ENCODE results near the gene BRMS1. TPM values are rescaled to one million over a fixed set of nuclear protein-coding genes. Genes with fewer than 3 reads are reported as not detected.

Gene BRMS1
- total RNA-seq, 1 donor from 2014 or later: 32.1 TPM

DNA sequence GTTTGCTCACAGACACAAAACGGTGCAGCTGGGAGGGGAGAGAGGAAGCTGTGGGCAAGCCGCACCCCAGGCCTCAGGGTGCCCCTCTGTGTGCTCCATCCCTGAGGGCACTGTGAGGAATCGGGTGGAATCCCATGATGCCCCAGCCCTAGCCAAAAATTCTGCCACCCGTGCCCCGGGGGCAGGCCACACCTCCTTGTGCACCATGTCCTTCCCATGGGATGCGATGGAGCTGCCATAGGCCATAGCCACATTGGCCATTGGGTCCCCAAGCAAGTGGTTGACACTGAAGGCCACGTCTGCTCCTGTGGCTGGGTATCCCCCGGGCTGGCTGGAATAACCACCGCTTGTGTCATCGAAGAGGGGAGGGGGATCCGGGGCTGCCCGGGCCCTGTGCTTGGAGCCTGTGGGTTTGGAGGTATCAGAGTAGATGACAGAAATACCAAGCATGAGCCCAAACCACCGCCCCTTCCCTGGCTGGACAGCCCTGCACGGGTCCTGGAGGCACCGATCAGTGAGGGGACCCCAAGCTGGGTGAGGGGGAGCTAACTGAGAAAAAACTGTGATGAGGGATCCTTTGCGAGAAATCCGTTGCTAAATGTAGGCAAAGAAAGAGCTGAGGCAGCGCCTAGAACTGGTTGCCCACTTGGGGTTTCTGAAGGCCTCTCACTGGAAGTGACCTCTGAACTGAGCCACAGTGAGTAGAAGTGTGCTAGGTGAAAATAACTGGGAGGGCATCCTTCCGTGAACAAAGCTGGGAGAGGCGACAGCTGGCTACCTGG, 56.8 kb downstream of the BRMS1 start:
- TF ChIP-seq, protein P1, sequence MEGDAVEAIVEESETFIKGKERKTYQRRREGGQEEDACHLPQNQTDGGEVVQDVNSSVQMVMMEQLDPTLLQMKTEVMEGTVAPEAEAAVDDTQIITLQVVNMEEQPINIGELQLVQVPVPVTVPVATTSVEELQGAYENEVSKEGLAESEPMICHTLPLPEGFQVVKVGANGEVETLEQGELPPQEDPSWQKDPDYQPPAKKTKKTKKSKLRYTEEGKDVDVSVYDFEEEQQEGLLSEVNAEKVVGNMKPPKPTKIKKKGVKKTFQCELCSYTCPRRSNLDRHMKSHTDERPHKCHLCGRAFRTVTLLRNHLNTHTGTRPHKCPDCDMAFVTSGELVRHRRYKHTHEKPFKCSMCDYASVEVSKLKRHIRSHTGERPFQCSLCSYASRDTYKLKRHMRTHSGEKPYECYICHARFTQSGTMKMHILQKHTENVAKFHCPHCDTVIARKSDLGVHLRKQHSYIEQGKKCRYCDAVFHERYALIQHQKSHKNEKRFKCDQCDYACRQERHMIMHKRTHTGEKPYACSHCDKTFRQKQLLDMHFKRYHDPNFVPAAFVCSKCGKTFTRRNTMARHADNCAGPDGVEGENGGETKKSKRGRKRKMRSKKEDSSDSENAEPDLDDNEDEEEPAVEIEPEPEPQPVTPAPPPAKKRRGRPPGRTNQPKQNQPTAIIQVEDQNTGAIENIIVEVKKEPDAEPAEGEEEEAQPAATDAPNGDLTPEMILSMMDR (IDR thresholded peaks at IDR 0.05): no peak
- intact Hi-C loops (cut with DNase I): no loop called here
- Histone ChIP-seq H3K4me1 (peaks cover 22% of the 10 kb centered on the region), H3K27ac (peak overlapping the region; percentile 96), H3K9me3 (no peaks in the 10 kb centered on the region), H3K36me3 (peaks cover 6% of the 10 kb centered on the region), H3K27me3 (peaks cover 21% of the 10 kb centered on the region), H3K4me3 (peak overlapping the region; percentile 78)
- ATAC-seq: no peak
- DNase-seq: no peak

Other genes starting within 250 kb of the BRMS1 start
- gene KLC2, start 87.4 kb downstream of the BRMS1 start, total RNA-seq: 27.6 TPM
- gene RAB1B, start 76.5 kb downstream of the BRMS1 start, total RNA-seq: 138 TPM
- gene CNIH2, start 66.9 kb downstream of the BRMS1 start, total RNA-seq: 1.6 TPM
- 66.9 TPM for gene YIF1A, start 56.0 kb downstream of the BRMS1 start, total RNA-seq
- gene TMEM151A, start 53.2 kb downstream of the BRMS1 start, total RNA-seq: 0.41 TPM
- 10.0 TPM for gene CD248, start 28.1 kb downstream of the BRMS1 start, total RNA-seq
- gene RIN1, start 8.7 kb downstream of the BRMS1 start, total RNA-seq: 7.4 TPM
- gene B4GAT1, start 2.5 kb upstream of the BRMS1 start, total RNA-seq: 27.4 TPM
- 14.2 TPM for gene SLC29A2, start 26.7 kb upstream of the BRMS1 start, total RNA-seq
- gene NPAS4, start 75.9 kb upstream of the BRMS1 start, total RNA-seq: not detected
- gene MRPL11, start 93.7 kb upstream of the BRMS1 start, total RNA-seq: 31.3 TPM
- 15.5 TPM for gene PELI3, start 121.8 kb upstream of the BRMS1 start, total RNA-seq
- 31.9 TPM for gene DPP3, start 135.3 kb upstream of the BRMS1 start, total RNA-seq
- gene BBS1, start 165.5 kb upstream of the BRMS1 start, total RNA-seq: 33.5 TPM
- gene ZDHHC24, start 200.9 kb upstream of the BRMS1 start, total RNA-seq: 14.5 TPM
- not detected for gene ACTN3, start 201.8 kb upstream of the BRMS1 start, total RNA-seq
- 37.0 TPM for gene CTSF, start 223.5 kb upstream of the BRMS1 start, total RNA-seq
- gene CCDC87, start 248.0 kb upstream of the BRMS1 start, total RNA-seq: 0.26 TPM
- gene CCS, start 248.1 kb upstream of the BRMS1 start, total RNA-seq: 31.9 TPM

All from upper lobe of right lung (tissue), 1 donor.